GM19025 (cell line): ENCODE results near the gene GRK3.
A peak's percentile ranks its signal among the peaks of the same experiment; 100 is the strongest.
"Not testable (repeated sequence)": the region's sequence is repeated elsewhere in the genome, so short reads cannot be mapped to it uniquely, and the experiment has no call there.

ENCODE experiments used
- ATAC-seq: cut with Tn5 transposase; IDR thresholded peaks from one replicate; pipeline ENCODE4 v1.9.1; 2021; ENCODE audit warnings: mild to moderate bottlenecking, low read depth, moderate library complexity; ENCODE audit not compliant: unreplicated experiment

The GRK3 gene

GRCh38 chr22:25548866-25549464 is 15.5 kb upstream of the GRK3 start:
- no peak for ATAC-seq

DNA sequence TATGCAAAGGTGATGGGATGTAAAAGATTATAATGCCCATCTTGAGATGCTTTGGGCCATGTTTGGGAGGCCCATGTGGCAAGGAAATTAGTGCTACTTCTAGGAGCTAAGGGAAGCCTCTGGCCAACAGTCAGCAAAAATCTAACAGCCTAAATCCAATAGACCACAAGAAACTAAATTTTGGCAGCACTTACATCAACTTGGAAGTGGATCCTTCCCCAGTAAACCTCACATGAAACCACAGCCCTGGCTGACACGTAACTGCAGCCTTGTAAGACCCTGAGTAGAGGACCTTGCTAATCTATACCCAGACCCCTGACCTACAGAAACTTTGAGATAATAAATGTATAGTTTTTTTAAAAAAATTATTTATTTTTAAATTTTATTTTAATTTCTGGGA is 13.1 kb upstream of the GRK3 start:
- ATAC-seq: no peak

DNA sequence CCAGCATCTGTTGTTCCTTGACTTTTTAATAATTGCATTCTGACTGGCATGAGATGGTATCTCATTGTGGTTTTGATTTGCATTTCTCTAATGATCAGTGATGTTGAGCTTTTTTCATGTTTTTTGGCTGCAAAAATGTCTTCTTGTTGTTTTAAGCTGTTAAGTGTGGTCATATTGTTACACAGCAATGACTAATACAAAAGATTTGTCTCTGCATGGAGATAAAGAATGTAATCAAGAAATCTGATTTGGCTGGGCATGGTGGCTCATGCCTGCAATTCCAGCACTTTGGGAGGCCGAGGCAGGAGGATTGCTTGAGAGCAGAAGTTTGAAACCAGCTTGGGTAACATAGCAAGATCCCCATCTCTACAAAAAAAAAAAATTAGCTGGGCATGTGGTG is 12.1 kb upstream of the GRK3 start:
- not testable (repeated sequence) for ATAC-seq

DNA sequence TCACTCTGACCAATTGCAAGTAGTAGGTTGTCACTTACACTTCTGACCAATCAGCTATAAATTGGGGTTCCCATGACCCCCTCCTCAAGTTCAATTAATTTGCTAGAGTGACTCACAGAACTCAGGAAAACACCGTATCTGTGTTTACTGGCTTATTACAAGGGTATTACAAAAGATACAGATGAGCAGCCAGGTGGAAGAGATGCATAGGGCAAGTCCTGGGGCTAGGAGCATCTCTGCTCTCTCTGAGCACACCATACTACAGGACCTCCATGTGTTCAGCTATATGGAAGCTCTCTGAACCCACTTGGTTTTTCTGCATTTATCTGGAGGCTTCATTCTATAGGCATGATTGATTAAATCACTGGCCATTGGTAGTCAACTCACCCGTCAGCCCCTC is 11.3 kb upstream of the GRK3 start:
- ATAC-seq: no peak

DNA sequence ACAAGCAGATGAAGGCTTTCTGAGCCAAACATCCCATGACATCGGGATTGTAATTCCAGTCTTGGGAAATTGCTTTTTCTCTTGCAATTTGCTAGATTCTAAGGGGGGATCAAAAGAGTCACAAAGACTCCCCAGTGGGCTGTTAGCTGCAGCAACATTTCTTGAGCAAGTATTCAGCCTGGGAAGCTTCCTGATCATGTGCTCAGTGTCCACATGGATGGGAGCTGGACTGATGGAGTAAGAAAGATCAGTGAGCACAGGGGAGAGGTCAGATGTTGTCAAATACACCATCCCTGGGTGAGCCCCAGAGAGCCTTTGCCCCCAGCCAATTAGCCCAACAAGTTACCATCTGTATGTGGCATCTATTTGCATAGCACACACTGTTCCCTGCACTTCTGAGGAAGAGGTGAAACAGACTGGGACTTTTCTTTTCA is 10.2 kb upstream of the GRK3 start:
- ATAC-seq: no peak

DNA sequence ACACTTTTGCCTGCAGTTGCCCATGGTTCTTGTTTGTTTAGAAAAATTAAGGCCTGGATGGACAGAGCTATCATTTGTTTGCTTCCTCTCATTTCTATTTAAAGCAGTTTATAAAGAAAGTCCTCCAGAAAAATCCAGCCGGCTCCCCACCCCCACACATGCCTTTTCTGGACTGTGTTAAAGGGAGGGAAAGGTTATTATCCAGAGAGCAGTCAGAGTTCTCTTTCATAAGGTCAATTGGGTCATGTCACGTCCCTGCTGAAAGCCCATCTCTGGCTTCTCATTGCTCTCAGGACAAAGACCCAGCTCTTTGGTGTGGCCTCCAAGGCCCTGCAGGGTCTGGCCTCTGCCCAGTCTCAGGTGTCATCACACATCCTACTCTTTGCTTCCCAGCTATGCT is 9.8 kb upstream of the GRK3 start:
- no peak for ATAC-seq

- no peak for ATAC-seq
Measured at GRCh38 chr22:25555586-25555985, 8.9 kb upstream of the GRK3 start.

- no peak for ATAC-seq
Measured at GRCh38 chr22:25557218-25557617, 7.3 kb upstream of the GRK3 start.

DNA sequence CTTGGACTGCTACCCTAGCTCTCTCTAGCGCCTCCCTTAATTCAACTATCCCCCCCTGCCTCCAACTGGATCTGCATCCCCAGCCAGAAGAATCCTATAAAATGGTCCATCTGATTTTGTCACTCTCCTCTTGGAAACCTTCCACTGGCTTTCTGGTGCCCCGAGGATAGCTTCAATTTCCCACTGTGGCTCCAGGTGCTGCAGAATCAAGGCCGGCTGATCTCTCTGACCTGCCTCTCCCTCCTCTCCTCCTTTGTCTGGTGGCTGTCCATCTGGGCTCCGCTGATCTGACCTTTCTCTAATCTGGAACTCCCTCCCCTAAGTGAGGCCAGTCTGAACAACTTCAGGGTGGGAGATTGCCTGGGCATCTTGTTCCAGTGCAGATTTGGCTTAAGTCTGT is 6.1 kb upstream of the GRK3 start:
- ATAC-seq: no peak

- not testable (repeated sequence) for ATAC-seq
Measured at GRCh38 chr22:25559910-25560309, 4.6 kb upstream of the GRK3 start.

DNA sequence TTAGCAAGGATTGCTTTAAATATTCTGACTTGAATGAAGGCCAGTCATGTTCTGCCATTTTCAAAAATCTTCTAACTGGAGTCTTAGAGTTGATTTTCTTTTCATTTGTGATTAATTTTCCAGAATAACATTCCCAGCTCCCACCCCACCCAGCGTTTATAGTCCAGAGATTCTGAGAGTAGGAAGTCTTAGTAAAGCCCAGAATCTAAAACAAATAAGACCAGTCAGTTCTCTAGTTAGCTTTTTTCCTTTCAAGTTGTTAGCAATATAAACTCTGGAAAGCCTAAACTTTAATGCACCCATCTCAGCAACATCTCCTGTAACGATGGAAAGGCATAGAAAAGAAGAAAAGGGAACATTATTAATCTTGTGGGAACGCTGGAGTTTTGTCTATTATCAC is 3.3 kb upstream of the GRK3 start:
- ATAC-seq: not testable (repeated sequence)

- not testable (repeated sequence) for ATAC-seq
Measured at GRCh38 chr22:25561927-25562326, 2.5 kb upstream of the GRK3 start.

DNA sequence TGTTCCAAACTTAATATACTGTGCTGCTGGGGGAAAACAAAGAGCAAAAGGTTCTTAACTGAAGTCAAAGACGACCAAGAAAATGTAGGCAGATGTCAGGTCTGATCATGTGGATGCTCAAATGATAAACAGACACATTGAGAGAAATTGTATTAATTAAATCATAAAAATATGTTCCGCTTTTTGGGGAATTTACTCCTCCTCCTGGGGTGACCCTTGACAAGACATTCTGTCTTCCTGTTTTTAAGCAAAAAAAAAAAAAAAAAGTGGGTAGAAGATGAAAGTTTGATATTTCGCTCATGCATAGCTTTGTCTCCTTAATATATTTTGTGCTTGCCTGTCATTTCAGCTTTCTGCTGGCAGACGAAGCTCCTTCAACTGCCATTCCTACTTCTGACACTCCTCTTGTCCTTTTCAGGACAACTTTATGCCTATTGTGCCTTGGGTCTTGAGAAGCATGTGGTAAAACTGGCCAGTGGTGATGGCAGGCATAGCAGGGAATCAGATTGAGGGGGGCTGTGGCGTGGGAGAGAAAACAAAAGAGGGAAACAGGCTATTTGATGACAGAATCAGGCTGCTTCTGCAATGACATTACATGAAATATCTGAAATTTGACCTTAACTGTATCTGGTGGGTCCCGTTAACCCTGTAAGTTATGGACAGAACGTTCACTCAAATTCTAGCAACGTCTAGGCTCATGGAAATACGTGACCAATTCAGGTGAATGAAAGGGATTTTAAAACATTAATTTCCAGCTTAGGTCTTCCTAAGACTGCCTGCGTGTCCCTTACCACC is 1.3 kb upstream of the GRK3 start:
- ATAC-seq: not testable (repeated sequence)

DNA sequence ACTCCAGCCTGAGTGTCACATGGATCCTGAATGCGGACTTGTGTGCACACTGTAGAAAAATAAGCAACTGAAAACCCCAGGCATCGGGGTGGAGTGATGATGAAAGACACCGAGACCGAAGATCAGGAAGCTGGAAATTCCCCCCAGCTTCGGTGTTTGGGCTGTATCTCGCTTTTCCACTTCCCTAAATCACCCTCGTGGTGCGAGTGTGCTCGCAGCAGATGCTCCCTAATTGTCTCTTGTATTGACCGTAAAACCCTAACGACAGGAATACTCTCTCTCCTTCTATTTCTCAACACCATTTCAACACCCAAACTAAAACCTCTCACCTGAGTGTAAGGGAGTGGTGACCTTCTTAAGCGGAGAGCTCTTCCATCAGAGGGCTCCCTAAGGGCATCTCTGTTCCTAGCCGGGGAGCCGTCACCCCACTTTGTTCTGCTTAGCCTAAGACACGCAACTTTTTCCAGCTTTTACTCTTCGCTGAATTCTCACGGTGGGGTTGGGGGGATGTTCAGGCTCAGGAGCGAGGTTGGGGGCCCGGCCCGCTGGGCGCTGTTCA is 635 bp upstream of the GRK3 start:
- no peak for ATAC-seq

DNA sequence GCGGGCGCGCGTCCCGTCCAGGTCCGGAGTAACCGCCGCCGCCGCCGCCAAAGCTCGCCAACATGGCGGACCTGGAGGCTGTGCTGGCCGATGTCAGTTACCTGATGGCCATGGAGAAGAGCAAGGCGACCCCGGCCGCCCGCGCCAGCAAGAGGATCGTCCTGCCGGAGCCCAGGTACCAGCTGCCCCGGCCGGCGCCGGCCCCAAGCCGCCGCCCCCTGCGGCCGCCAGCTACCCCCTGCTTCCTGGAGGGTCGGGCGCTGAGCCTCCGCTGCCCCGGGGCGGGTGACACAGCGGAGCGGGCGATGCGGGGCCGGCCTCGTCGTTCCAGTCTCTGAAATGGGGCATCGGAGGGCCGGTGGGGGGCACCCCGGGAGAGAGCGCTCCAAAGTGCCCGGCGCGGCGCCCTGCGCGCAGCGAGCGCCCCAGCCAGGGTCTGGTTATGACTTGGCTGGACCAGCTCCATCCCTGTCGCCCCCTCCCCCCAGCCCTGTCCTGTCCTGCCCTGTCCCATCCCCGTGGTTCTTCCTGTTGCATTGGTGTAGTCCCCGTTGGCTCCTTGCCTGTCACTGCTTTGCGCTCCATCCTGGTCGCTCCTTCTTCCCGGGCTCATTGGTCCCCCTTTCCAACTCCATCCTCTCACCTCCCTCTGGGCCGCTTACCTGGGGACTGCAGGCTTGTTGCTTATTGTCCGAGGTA is 653 bp downstream of the GRK3 start:
- ATAC-seq: peak; percentile 10

- ATAC-seq: no peak
Measured at GRCh38 chr22:25566186-25566897, 1.9 kb downstream of the GRK3 start.

- no peak for ATAC-seq
Measured at GRCh38 chr22:25566898-25567235, 2.4 kb downstream of the GRK3 start.

DNA sequence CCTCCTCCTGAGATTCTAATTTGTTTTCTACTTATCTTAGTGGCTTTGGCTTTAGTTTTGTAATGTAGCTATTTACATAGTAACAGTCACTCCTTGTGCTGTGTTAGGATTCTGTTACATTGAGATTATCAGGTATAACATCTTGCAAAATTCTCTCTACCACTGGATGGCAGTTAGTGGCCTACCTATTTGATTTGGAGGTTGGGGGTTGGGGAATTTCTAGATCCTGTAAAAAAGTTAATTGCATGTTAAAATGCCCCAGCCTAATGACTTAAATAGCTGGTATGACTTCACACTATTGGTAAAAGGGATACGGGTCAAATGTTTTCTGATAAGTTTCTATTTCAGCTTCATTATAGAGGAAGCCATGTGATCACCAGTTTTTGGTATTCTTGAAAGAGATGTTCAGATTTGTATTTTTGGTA is 2.8 kb downstream of the GRK3 start:
- ATAC-seq: no peak

DNA sequence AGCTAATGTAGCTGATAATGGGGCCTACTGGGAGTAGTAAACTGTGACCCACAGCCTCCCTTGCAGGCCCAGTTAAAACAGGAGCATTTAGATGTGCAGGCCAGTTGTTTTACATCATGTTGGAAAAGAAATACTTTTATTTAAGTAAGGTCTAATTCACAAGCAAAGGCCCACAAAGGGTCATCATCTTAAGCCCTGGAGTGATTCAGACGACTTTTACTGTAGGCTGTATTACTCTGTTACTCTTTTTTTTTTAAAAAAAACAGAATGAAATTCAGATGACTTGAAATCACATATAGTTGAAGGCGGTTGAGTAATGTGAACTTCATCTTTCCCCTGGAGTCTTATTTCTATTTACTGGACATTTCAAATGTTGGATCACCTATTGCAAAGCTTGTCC is 3.6 kb downstream of the GRK3 start:
- ATAC-seq: not testable (repeated sequence)

GRCh38 chr22:25569361-25569760 is 4.9 kb downstream of the GRK3 start:
- no peak for ATAC-seq

DNA sequence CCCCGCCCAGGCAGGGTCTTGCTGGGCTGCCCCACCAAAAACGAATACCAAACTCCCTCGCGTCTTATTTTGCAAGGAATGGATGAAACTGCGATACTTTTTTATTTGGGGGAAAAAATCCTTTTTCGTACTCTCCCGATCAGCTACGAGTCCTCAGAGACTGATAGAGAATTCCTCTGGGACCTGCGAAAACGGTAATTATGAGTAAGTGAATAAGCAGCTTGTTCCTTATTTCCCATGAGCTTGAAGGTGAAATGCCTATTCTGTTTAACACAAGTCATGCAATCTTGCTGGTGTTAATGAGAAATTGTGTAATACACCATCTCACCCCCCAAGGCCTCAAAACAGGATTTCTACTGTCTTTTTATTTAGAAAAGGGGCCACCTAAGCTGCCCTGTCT is 5.5 kb downstream of the GRK3 start:
- ATAC-seq: no peak
